ENCODE results near the gene TMEM218. TPM values are rescaled to one million over a fixed set of nuclear protein-coding genes. Genes with fewer than 3 reads are reported as not detected.

The TMEM218 gene
- total RNA-seq (2021; fragmentation: NEBNext Ultra II Directional; extraction: Animal tissue kit (Norgen Biotek cat#: 25700)) (17.0 and 17.3 TPM in 2 replicates), polyA plus RNA-seq (2011; rRNA removed) (30.5 and 33.5 TPM in 2 replicates), polyA minus RNA-seq (2011; rRNA and poly(A)+ RNA removed) (11.7 and 14.4 TPM in 2 replicates)
- polyA plus RNA-seq (2011; cell fraction: cytosol; rRNA removed), result 29.4 TPM
- 15.6 TPM for polyA plus RNA-seq (2011; cell fraction: nucleus; rRNA removed)
- 16.9 to 20.3 TPM (median 18.0 TPM) in 4 replicates for polyA plus RNA-seq (2012, experiment 1 of 2)
- 13.3 TPM for polyA plus RNA-seq (2012, experiment 2 of 2)
- polyA plus RNA-seq (2013, experiment 1 of 2), result 13.5 TPM
- 15.3 TPM for polyA plus RNA-seq (2013, experiment 2 of 2)
- polyA minus RNA-seq (2011; cell fraction: cytosol; rRNA and poly(A)+ RNA removed), result 8.3 TPM
- 13.3 TPM for polyA minus RNA-seq (2011; cell fraction: nucleus; rRNA and poly(A)+ RNA removed)
- long read RNA-seq, experiment 1, partial matches to known transcripts, result 0 of 20 reads
- long read RNA-seq, experiment 1, other reads (novel, unspliced or antisense), result 15 of 20 reads
- long read RNA-seq, experiment 2, full-length matches to known transcripts, result 6 of 22 reads
- long read RNA-seq, experiment 2, partial matches to known transcripts, result 0 of 22 reads
- long read RNA-seq, experiment 2, other reads (novel, unspliced or antisense), result 16 of 22 reads

DNA sequence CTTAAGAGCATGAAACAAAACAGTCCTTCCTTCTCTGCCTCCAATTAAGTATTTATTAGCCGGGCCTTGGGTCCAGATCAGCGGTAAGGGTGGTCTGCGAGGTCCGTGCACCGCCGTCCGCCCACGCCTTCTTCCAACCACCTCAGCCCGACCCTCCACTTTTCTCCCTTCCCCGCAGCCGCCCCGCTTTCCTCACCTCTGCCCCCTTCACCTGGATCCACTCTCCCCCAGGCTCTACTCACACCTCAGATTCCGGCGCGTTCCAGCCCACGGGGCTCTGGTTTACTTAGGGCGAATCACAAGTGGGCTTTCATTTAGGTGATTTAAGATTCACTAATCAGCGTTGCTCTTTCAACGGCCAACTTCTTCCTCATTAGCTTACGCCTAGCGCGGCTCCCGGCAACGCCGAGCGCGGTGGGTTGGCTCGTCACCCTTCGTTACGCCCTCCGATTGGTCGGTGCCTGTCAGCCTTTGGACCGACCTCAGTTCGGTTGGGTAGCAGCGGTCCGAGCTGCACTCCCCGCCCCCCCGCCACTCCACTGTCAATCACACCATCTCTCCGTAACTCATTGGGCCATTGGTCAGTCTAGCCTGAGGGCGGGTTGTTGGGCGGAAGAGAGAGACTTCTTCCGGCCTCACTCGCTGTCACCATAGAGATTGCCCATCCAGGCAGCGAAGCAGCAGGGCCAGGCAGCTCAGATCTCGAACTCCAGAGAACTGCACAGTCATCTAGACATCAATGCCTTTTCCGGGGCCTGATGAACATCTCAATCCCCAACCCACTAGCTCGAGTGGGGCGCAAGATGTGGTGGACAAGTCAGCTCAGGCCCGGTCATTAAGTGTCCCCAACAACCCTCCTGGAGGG lies at the start of gene TMEM218:
TSS of gene TMEM218 (minus strand) at position 284 of the 865 bp plus-strand sequence. CDS start 9,385 bp downstream, outside the sequence.
- Histone ChIP-seq H3K79me1 (ENCODE audit: low read depth, low read length) (no peaks in the 10 kb centered on the region; the same call in 1 of the 2 replicates), H4K20me1 (replicated peaks in 1 of 2; ENCODE audit: control insufficient read depth in 1 of 2, insufficient read depth in 2 of 2, low read length in 2 of 2) (no peaks in the 10 kb centered on the region), H3K56ac (replicated peaks; ENCODE audit: insufficient read length, low read depth, low read length) (no peak within 1 kb of the TSS), H2BK20ac (ENCODE audit: low read length) (no peak within 1 kb of the TSS), H3K4me3 (ENCODE audit: extremely low read depth in 1 of 4, insufficient read depth in 2 of 4, low read depth in 3 of 4, low read length in 4 of 4) (peak within 1 kb of the TSS; percentile 59 to 80 (median 76)), H2BK5ac (ENCODE audit: low read depth, low read length) (peak within 1 kb of the TSS; percentile 60), H2AFZ (ENCODE audit: low read length) (peak within 1 kb of the TSS; percentile 89), H3K23ac (ENCODE audit: insufficient read length) (no peak within 1 kb of the TSS), H4K8ac (ENCODE audit: extremely low read depth, insufficient read depth, low read length) (peak within 1 kb of the TSS; percentile 87), H3K79me2 (ENCODE audit: control insufficient read depth in 1 of 2, insufficient read depth in 2 of 2, low read length in 2 of 2) (peaks cover 0 to 13% of the 10 kb centered on the region in 2 experiments; a peak in 2 of 4 replicates), H3K9ac (replicated peaks in 1 of 4; ENCODE audit: extremely low read depth in 1 of 4, low read depth in 3 of 4, low read length in 3 of 4) (peak within 1 kb of the TSS; percentile 75 to 90 (median 81)), H2BK15ac (ENCODE audit: low read length) (0 out of 2 replicates have a peak within 1 kb of the TSS, but pooled peaks have one; percentile 73), H3K4ac (replicated peaks; ENCODE audit: insufficient read length, low read depth, low read length) (no peak within 1 kb of the TSS), H3K27me3 (replicated peaks in 1 of 4; ENCODE audit: control insufficient read depth in 3 of 4, extremely low read depth in 1 of 4, insufficient read depth in 3 of 4, low read length in 3 of 4) (no peaks in the 10 kb centered on the region), H4K5ac (ENCODE audit: insufficient read length, low read depth, low read length) (peak within 1 kb of the TSS; percentile 59), H3K4me1 (replicated peaks in 1 of 4; ENCODE audit: control insufficient read depth in 3 of 4, insufficient read depth in 4 of 4, low read length in 3 of 4) (peaks cover 2 to 6% (median 3%) of the 10 kb centered on the region in 4 experiments; a peak in 3 of 7 replicates), H3K14ac (ENCODE audit: insufficient read length) (no peak within 1 kb of the TSS), H3K18ac (ENCODE audit: extremely low read depth, low read length) (peak within 1 kb of the TSS; percentile 56; the same call in 1 of the 2 replicates), H3K4me2 (ENCODE audit: insufficient read depth in 1 of 2, low read depth in 2 of 2, low read length in 2 of 2) (peak within 1 kb of the TSS; percentile 88 to 94), H4K91ac (replicated peaks; ENCODE audit: insufficient read length, low read length) (peak within 1 kb of the TSS; percentile 12), H2BK12ac (ENCODE audit: low read depth, low read length) (no peak within 1 kb of the TSS; the same call in 1 of the 2 replicates), H3K36me3 (ENCODE audit: control insufficient read depth in 2 of 4, insufficient read depth in 4 of 4, low read length in 3 of 4) (peaks cover 0 to 7% (median 3%) of the 10 kb centered on the region in 4 experiments; a peak in 3 of 8 replicates), H3K27ac (ENCODE audit: low read depth, low read length) (peak within 1 kb of the TSS; percentile 63), H3K23me2 (ENCODE audit: low read depth, low read length) (peaks cover 3% of the 10 kb centered on the region; the same call in 1 of the 2 replicates), H2AK5ac (ENCODE audit: low read depth, low read length) (no peak within 1 kb of the TSS; the same call in 1 of the 2 replicates), H2BK120ac (replicated peaks; ENCODE audit: low read depth, low read length) (no peak within 1 kb of the TSS), H3K9me3 (ENCODE audit: insufficient read depth in 2 of 2, low read depth in 1 of 2, low read length in 1 of 2) (peaks cover 5 to 7% of the 10 kb centered on the region in 2 experiments; a peak in 3 of 4 replicates)
- ChIA-PET POLR2A (ENCODE audit: partially characterized antibody) (interaction anchor here (0.6 to 2.1 kb wide), 5 partner anchors 12 to 291 kb away, joined by 3 to 5 read pairs (median 3); no protein-coding TSS in a partner anchor), CTCF (ENCODE audit: partially characterized antibody) (interaction anchor here (0.8 to 13.5 kb wide), 14 partner anchors 9 to 318 kb away, joined by 3 to 247 read pairs (median 6); no protein-coding TSS in a partner anchor)
- WGBS, 2 experiments (ENCODE audit: extremely low coverage in 1 of 2, insufficient coverage in 1 of 2, insufficient read length in 1 of 2, insufficient replicate concordance in 2 of 2, low coverage in 1 of 2, low lambda C conversion rate in 2 of 2, missing lambda C conversion rate in 1 of 2), result 8% methylated on average over 46 of the region's 49 CpGs; no CpG with 5 or more reads in 1 of the 2 experiments
- DNase-seq (ENCODE audit: low read depth in 1 of 2, low spot score in 2 of 2), result peak; percentile 92 to 99
- FAIRE-seq, result peak; percentile 99
- peak in 1 of 2 experiments; percentile 43; a peak in 1 of 4 replicates for TF ChIP-seq SIN3A (conservative IDR thresholded peaks at IDR 0.05 in 1 of 2, IDR thresholded peaks at IDR 0.05 in 1 of 2; ENCODE audit: low read depth in 1 of 2, low read length in 2 of 2)
- TF ChIP-seq ZNF274 (IDR thresholded peaks at IDR 0.05; ENCODE audit: borderline replicate concordance, extremely low read depth, low read length), result no peak
- 0 out of 2 replicates have a peak, but pooled peaks have one; percentile 56 for TF ChIP-seq SP4 (IDR thresholded peaks at IDR 0.05; ENCODE audit: low read length)
- TF ChIP-seq KDM1A (IDR thresholded peaks at IDR 0.05; ENCODE audit: borderline replicate concordance, low read length), result no peak
- no peak for TF ChIP-seq CBX5 (IDR thresholded peaks at IDR 0.05; ENCODE audit: low read depth, low read length)
- TF ChIP-seq PHF8 (conservative IDR thresholded peaks at IDR 0.05; ENCODE audit: low read depth, low read length), result peak; percentile 50; the same call in 1 of the 2 replicates
